Memory B cell (primary cell): ENCODE results near the gene EGLN1.
A peak's percentile ranks its signal among the peaks of the same experiment; 100 is the strongest.

Source experiments
- ATAC-seq: fragments of 150-1000 bp; cut with Tn5 transposase; 2 replicates; pipeline ENCODE4 v1.10.0; 2021; ENCODE audit warnings: low read depth, mild to moderate bottlenecking, moderate library complexity
- DNase-seq, 2 donors: peaks; one replicate each; pipeline ENCODE4 v3.0.0; 2022; ENCODE audit warnings: low spot score in 2 of 2
- H3K27ac Mint-ChIP-seq: one replicate; pipeline ENCODE4 v1.8.0; 2022; ENCODE audit warnings: mild to moderate bottlenecking, moderate library complexity, mixed read lengths
- H3K27me3 Mint-ChIP-seq: one replicate; pipeline ENCODE4 v1.8.0; 2022; ENCODE audit warnings: mixed read lengths
- H3K36me3 Mint-ChIP-seq: one replicate; pipeline ENCODE4 v1.8.0; 2022; ENCODE audit warnings: mild to moderate bottlenecking, mixed read lengths
- H3K4me1 Mint-ChIP-seq: one replicate; pipeline ENCODE4 v1.8.0; 2022; ENCODE audit warnings: mixed read lengths
- H3K4me3 Mint-ChIP-seq: one replicate; pipeline ENCODE4 v1.8.0; 2022; ENCODE audit warnings: mild to moderate bottlenecking, moderate library complexity, mixed read lengths
- H3K9me3 Mint-ChIP-seq: one replicate; pipeline ENCODE4 v1.8.0; 2022; ENCODE audit warnings: mixed read lengths

EGLN1 gene

DNA sequence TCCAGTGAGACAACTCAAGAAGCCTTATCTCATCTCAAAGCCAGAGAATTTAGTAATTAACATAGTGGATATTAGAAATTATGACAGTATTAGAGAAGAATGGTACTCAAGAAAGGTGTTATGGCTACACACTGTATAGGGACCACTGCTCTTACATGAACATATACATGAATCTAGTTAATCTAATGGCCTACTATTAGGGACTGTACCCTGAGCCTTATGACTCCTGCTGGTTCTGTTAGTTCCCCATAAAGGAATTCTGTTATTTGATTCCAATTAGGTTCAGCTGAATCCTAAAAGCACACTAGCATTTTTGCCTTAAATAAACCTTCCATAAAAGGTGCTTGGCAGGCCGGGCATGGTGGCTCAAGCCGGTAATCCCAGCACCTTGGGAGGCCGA is 39.7 kb downstream of the EGLN1 start:
- ATAC-seq, result no peak
- no peaks in the 10 kb centered on the region for H3K9me3 Mint-ChIP-seq
- no peak overlapping the region for H3K27ac Mint-ChIP-seq
- H3K4me1 Mint-ChIP-seq, result peaks cover 19% of the 10 kb centered on the region
- no peak for DNase-seq
- H3K36me3 Mint-ChIP-seq, result peaks cover 3% of the 10 kb centered on the region
- no peaks in the 10 kb centered on the region for H3K27me3 Mint-ChIP-seq
- no peak overlapping the region for H3K4me3 Mint-ChIP-seq

DNA sequence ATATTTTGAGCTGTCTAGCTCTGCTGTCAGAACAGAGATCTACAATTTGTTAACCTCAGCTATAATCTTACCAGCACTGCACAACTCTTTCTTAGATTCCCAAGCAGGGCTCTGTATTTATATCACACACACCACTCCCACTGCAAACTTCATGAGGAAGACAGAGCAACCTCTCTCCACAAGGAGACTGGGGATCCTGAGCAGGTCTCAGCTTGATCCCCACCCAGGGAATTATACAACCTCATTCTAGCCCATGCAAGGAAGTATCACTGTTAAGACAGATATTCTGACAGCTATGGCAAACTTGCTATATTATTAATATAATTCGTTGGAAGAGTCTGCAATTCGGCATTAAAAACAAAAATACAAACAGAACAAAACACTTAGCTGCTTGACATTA is 40.4 kb downstream of the EGLN1 start:
- no peaks in the 10 kb centered on the region for H3K27me3 Mint-ChIP-seq
- no peak overlapping the region for H3K27ac Mint-ChIP-seq
- DNase-seq (no peak), ATAC-seq (no peak)
- H3K36me3 Mint-ChIP-seq, result peaks cover 3% of the 10 kb centered on the region
- H3K4me3 Mint-ChIP-seq, result no peak overlapping the region
- peaks cover 24% of the 10 kb centered on the region for H3K4me1 Mint-ChIP-seq
- H3K9me3 Mint-ChIP-seq, result no peaks in the 10 kb centered on the region

DNA sequence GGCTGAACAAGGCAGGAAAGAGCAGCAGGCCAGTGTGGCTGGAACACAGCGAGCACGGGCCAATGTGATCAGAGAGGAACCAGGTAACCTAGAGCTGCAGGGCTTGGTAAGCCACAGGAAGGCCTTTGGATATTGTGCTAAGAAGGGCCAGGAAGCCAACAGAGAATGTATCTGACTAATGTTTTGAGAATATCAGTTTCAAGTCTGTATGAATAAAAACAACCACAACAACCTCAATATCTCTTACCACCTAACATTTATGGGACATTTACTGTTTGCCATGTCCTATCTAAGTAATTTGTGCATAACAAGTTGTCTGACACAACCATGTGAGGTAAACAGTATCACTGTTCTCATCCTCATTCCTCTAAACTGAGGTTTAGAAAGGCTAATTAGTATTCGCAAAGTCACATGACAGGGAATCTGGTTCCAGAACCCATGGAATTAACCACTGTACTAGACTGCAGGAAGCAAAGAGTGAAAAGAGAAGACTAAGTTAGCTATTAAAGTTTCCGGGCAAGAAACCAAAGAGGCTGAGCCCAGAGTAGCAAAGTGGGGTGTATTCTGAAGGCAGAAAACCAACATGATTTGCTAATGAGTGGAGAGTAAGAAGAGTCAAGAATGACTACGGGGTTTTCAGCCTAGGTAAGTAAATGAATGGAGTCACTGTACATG is 45.1 kb downstream of the EGLN1 start:
- Mint-ChIP-seq H3K27me3 (no peaks in the 10 kb centered on the region), H3K9me3 (no peaks in the 10 kb centered on the region), H3K4me1 (peaks cover 29% of the 10 kb centered on the region), H3K27ac (peak overlapping the region; percentile 1), H3K36me3 (peaks cover 5% of the 10 kb centered on the region), H3K4me3 (no peak overlapping the region)
- no peak for ATAC-seq
- no peak for DNase-seq

DNA sequence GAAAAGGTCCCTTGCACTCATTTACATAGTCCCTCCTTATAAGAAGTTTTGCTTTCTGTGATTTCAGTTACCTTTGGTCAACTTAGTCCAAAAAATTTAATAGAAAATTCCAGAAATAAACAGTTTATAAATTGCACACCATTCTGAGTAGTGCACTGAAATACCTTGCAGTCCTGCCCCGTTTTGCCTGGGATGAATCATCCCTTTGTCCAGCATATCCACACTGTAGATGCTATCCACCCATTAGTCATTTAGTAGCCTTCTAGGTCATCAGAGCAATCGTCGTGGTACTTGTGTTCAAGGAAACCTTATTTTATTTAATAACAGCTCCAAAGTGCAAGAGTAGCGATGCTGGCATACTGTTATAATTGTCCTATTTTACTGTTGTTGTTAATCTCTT is 46.0 kb downstream of the EGLN1 start:
- Mint-ChIP-seq H3K27ac (peak overlapping the region; percentile 47), H3K9me3 (no peaks in the 10 kb centered on the region), H3K4me3 (no peak overlapping the region), H3K4me1 (peaks cover 32% of the 10 kb centered on the region), H3K36me3 (peaks cover 6% of the 10 kb centered on the region), H3K27me3 (no peaks in the 10 kb centered on the region)
- DNase-seq (no peak), ATAC-seq (no peak)

DNA sequence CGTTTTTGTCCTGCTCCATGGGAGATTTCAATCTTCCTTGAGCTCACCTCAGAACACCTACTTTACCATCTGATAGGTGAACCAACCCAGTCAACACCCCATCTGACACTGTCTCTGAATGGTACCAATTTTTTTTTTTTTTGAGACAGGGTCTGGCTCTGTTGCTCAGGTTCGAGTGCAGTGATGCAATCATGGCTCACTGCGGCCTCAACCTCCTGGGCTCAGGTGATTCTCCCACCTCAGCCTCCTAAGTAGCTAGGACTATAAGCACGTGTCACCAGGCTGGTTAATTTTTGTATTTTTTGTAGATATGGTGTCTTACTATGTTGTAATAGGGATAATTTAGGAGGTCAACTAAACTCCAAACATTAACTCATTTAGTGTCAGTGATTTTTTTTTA is 47.7 kb downstream of the EGLN1 start:
- no peaks in the 10 kb centered on the region for H3K9me3 Mint-ChIP-seq
- no peak for ATAC-seq
- no peak overlapping the region for H3K27ac Mint-ChIP-seq
- no peak overlapping the region for H3K4me3 Mint-ChIP-seq
- peaks cover 26% of the 10 kb centered on the region for H3K4me1 Mint-ChIP-seq
- DNase-seq, result no peak
- no peaks in the 10 kb centered on the region for H3K27me3 Mint-ChIP-seq
- peaks cover 6% of the 10 kb centered on the region for H3K36me3 Mint-ChIP-seq

DNA sequence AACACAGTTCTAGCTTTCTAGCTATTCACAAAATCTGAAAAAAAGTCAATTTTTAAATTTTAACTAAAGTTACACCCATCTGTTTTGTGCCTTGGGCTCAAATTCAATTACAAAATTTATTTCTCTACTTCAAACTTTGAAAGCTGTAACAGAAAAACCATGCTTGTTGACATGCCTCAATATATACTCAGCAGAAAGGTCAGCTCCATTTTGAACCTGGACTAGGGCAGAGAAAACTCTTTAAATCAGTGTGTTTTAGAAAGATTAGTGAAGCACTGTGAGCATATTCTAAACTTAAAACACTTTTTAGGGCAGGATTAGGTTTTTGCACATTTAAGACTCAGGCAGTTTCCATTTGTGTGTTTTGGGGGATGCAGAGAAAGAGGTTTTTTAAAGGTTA is 49.6 kb downstream of the EGLN1 start:
- Mint-ChIP-seq H3K4me3 (no peak overlapping the region), H3K9me3 (no peaks in the 10 kb centered on the region), H3K27me3 (no peaks in the 10 kb centered on the region), H3K36me3 (peaks cover 9% of the 10 kb centered on the region), H3K27ac (no peak overlapping the region), H3K4me1 (peaks cover 16% of the 10 kb centered on the region)
- no peak for DNase-seq
- ATAC-seq, result no peak

DNA sequence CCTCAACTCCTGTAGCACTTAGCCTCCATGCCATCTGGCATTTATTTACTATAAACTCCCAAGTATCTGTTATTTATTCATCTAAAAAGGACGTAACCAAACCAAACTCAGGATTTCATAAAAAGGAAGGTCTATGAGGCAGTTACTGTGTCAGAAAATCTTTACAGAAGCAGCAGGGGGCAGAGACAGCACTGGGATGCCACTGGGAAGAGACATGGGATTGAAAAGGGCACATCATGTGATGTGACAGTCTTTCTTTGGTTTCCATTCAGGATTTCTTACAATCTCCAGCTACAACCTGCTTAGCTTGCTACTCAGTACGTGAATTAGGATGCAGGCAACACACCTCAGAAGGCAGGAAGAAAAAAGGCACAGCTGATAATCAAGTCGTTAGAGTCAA is 52.8 kb downstream of the EGLN1 start:
- DNase-seq, result no peak
- Mint-ChIP-seq H3K4me3 (no peak overlapping the region), H3K27me3 (no peaks in the 10 kb centered on the region), H3K36me3 (peaks cover 15% of the 10 kb centered on the region), H3K27ac (no peak overlapping the region), H3K9me3 (no peaks in the 10 kb centered on the region), H3K4me1 (peaks cover 8% of the 10 kb centered on the region)
- no peak for ATAC-seq

DNA sequence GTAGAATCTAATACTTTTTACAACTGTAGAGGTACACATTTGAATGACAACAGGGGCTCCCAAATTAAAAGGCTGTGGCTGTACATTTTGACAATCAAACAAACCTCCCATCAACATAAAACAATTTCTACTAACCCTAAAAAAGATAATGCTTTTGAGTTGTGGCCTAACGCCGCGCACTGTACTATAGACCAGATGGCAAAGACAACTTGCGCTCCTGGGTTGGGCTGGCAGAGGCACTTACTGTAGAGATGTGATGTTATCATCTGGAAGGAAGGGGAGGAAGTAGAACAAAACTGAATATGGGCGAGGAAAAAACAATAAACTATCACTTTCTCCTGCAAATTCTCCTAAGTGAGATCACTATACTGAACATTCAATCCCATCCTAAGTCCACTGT is 57.9 kb downstream of the EGLN1 start:
- Mint-ChIP-seq H3K4me3 (no peak overlapping the region), H3K36me3 (peaks cover 20% of the 10 kb centered on the region), H3K4me1 (peaks cover 4% of the 10 kb centered on the region), H3K9me3 (no peaks in the 10 kb centered on the region), H3K27me3 (no peaks in the 10 kb centered on the region), H3K27ac (no peak overlapping the region)
- DNase-seq, result no peak
- ATAC-seq, result no peak

DNA sequence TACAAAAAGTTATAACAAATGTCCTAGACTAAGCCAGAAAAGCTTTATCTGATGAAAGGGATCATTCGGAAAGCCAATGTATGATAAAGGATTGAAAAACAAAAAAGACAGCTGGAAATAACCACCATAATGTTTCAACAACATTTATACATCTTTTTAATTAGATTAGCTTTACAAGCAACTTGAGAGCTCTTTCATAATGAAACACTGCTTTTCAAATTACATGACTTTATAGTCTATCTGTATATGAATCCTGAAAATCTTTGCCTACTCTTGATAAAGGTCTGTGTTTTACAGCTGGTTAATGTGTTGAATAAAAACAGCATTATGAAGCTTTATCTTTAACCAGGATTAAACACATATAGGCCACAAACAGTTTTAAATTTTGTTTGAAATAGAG is 58.5 kb downstream of the EGLN1 start:
- Mint-ChIP-seq H3K27ac (no peak overlapping the region), H3K4me1 (peaks cover 2% of the 10 kb centered on the region), H3K9me3 (no peaks in the 10 kb centered on the region), H3K27me3 (no peaks in the 10 kb centered on the region), H3K4me3 (no peak overlapping the region), H3K36me3 (peaks cover 20% of the 10 kb centered on the region)
- DNase-seq, result no peak
- no peak for ATAC-seq

DNA sequence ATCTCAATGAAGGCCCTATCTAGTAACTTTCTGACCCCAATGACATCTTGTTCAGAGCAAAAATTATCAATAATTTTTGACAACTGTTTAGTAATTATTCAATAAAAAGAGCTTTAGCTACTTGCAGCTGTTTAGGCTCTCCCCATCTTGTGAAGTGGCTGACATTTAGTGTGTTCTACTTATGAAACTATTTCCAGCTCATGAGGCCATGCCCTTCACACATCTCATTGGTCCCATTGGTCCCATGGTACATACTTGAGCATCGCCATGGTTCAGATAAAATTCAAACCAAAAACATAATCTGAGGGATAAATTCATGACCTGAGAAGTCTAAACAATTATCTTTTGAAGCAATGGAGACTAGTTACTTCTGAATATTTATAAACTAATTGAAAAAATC is 59.8 kb downstream of the EGLN1 start:
- Mint-ChIP-seq H3K9me3 (no peaks in the 10 kb centered on the region), H3K4me3 (no peak overlapping the region), H3K4me1 (peaks cover 7% of the 10 kb centered on the region), H3K27me3 (no peaks in the 10 kb centered on the region), H3K36me3 (peaks cover 15% of the 10 kb centered on the region), H3K27ac (peak overlapping the region; percentile 65)
- ATAC-seq (no peak), DNase-seq (no peak)

DNA sequence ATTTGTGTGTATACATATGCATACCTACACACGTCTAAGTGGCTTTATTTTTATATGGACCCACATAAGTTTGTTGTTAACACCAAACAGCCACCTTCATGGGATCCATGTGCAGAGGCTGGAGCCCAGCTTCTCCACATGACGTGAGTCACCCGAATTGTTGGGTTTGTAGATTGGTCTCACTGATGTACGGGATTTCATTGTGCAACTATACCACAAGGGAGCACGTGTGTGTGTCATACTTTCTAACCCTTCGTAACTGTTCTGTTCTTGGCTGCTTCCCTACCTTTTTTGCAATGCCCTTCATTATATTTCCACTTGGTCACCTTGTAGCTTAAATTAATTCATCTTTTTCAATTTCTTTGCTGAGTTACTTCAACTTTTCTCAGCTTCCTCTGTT is 63.0 kb downstream of the EGLN1 start:
- Mint-ChIP-seq H3K27me3 (no peaks in the 10 kb centered on the region), H3K36me3 (peaks cover 9% of the 10 kb centered on the region), H3K4me3 (no peak overlapping the region), H3K4me1 (peaks cover 5% of the 10 kb centered on the region), H3K9me3 (no peaks in the 10 kb centered on the region), H3K27ac (peak overlapping the region; percentile 50)
- no peak for DNase-seq
- no peak for ATAC-seq

DNA sequence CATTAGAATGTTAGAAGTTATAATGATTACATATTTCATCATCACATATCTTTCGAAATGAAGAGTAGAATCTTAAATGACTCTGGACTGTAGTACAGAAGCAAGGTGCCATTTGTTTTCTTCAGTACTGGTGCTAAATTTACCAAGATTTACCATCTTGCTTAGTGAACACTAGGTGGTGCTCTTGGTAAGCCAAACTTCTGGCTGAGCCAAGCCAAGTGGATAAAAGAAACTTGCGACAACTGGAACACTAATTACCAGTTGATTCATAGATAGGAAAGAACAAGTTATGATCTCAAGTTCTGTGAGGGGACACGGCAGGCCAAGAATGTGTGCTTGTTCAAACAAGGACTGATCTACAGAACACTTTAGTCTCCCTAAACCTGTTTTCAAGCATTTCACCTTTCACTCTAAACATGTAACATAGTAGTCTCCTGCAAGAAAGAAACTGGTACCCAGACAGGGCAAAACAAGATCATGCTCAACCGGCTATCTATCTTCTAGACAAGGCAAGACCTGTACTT is 64.2 kb downstream of the EGLN1 start:
- peak; percentile 13 to 40 for DNase-seq
- Mint-ChIP-seq H3K36me3 (peaks cover 10% of the 10 kb centered on the region), H3K4me3 (no peak overlapping the region), H3K27ac (no peak overlapping the region), H3K9me3 (no peaks in the 10 kb centered on the region), H3K4me1 (peaks cover 5% of the 10 kb centered on the region), H3K27me3 (no peaks in the 10 kb centered on the region)
- ATAC-seq, result peak; percentile 87

DNA sequence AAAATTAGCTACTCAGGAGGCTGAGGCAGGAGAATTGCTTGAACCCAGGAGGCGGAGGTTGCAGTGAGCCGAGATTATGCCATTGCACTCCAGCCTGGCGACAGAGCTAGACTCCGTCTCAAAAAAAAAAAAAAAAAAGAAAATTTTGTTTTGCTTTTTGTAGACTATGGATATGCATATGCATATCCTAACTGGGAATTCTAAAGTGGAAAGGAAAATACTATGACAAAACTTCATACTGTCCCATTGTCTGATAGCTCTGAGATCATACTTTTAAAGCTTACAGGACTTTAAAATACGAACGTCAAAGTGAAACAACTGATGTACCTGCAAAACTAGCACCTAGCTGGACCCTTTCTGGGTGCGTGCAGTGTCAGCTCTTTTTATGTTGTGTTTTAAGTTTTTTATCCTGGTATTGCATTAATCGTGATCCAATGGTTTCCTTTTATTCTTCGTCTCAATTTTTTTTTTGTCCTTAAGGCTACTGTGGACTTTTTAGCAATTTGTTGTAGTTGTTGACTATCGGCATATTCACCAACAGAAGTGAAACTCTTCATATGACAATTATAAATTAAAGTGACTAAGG is 64.8 kb downstream of the EGLN1 start:
- Mint-ChIP-seq H3K4me3 (no peak overlapping the region), H3K27me3 (no peaks in the 10 kb centered on the region), H3K36me3 (peaks cover 12% of the 10 kb centered on the region), H3K27ac (no peak overlapping the region), H3K9me3 (no peaks in the 10 kb centered on the region), H3K4me1 (peaks cover 5% of the 10 kb centered on the region)
- ATAC-seq (no peak), DNase-seq (no peak)

DNA sequence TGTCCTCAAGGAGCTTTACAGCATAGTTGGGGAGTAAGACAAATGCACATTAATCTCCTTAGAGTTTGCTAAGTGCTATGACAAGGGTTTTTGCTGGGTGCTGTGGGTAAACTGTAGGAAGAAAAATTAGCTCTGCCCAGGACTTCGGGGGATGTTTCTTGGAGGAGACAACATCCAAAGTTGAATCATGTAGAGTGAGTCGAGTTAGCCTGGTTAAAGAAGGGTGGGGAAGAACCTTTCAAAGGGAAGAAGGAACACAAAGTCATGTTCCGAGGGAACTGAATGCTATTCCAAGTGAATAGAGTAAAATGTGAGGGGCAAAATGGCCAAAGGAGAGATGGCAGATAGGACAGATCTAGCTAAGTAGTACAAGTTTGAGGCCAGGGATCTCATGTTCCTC is 66.9 kb downstream of the EGLN1 start:
- Mint-ChIP-seq H3K4me3 (no peak overlapping the region), H3K9me3 (no peaks in the 10 kb centered on the region), H3K27ac (no peak overlapping the region), H3K4me1 (peaks cover 5% of the 10 kb centered on the region), H3K27me3 (no peaks in the 10 kb centered on the region), H3K36me3 (peaks cover 11% of the 10 kb centered on the region)
- ATAC-seq (no peak), DNase-seq (no peak)
